ENCODE measurements around the gene RNF112. TPM values are rescaled to one million over a fixed set of nuclear protein-coding genes. Genes with fewer than 3 reads are reported as not detected.

The RNF112 gene
- total RNA-seq, 1 donor from 2014 or later: 0.36 TPM

- FAIRE-seq (no peak), DNase-seq (ENCODE audit: low read depth) (no peak)
- Mint-ChIP-seq H3K36me3 (ENCODE audit: low read depth, unreplicated experiment) (no peaks in the 10 kb centered on the region), H3K27ac (ENCODE audit: unreplicated experiment) (no peak overlapping the region), H3K9me3 (ENCODE audit: unreplicated experiment) (peaks cover 1% of the 10 kb centered on the region), H3K27me3 (ENCODE audit: low read depth, unreplicated experiment) (peaks cover 19% of the 10 kb centered on the region), H3K4me1 (ENCODE audit: low read depth, unreplicated experiment) (peaks cover 11% of the 10 kb centered on the region), H3K4me3 (ENCODE audit: unreplicated experiment) (no peak overlapping the region)
- TF ChIP-seq EZH2 (IDR thresholded peaks at IDR 0.05; ENCODE audit: insufficient read depth, low read length): no peak
- no peak for TF ChIP-seq CTCF (IDR thresholded peaks at IDR 0.05; ENCODE audit: insufficient read depth, low read depth, low read length)
- no peak overlapping the region for H3K4me3 ChIP-seq (ENCODE audit: insufficient read depth, low read depth, low read length)
- H3K27ac ChIP-seq (ENCODE audit: low read depth, low read length): no peak overlapping the region
- H3K4me1 ChIP-seq (ENCODE audit: insufficient read depth, low read length): peaks cover 13% of the 10 kb centered on the region
- H3K27me3 ChIP-seq (ENCODE audit: insufficient read depth, low read length): no peaks in the 10 kb centered on the region
- H3K79me2 ChIP-seq (ENCODE audit: insufficient read depth, low read length): no peaks in the 10 kb centered on the region
- no peaks in the 10 kb centered on the region for H4K20me1 ChIP-seq (ENCODE audit: insufficient read depth, low read length)
- no peak overlapping the region for H2AFZ ChIP-seq (ENCODE audit: low read depth, low read length)
- no peaks in the 10 kb centered on the region for H3K9me3 ChIP-seq (ENCODE audit: insufficient read depth, low read depth, low read length)
- H3K36me3 ChIP-seq (ENCODE audit: insufficient read depth, low read length): no peaks in the 10 kb centered on the region
- no peak overlapping the region for H3K4me2 ChIP-seq (ENCODE audit: low read length)
- H3K9ac ChIP-seq (ENCODE audit: low read length): no peak overlapping the region
Observed at GRCh38 chr17:19415806-19416775, 5.1 kb downstream of the RNF112 start.

- no peak overlapping the region for H2AFZ ChIP-seq (ENCODE audit: low read depth, low read length)
- TF ChIP-seq CTCF (IDR thresholded peaks at IDR 0.05; ENCODE audit: insufficient read depth, low read depth, low read length): no peak
- no peak for TF ChIP-seq EZH2 (IDR thresholded peaks at IDR 0.05; ENCODE audit: insufficient read depth, low read length)
- no peak for FAIRE-seq
- Mint-ChIP-seq H3K27me3 (ENCODE audit: low read depth, unreplicated experiment) (peaks cover 19% of the 10 kb centered on the region), H3K9me3 (ENCODE audit: unreplicated experiment) (peaks cover 3% of the 10 kb centered on the region), H3K36me3 (ENCODE audit: low read depth, unreplicated experiment) (no peaks in the 10 kb centered on the region), H3K4me1 (ENCODE audit: low read depth, unreplicated experiment) (peaks cover 11% of the 10 kb centered on the region), H3K4me3 (ENCODE audit: unreplicated experiment) (no peak overlapping the region), H3K27ac (ENCODE audit: unreplicated experiment) (no peak overlapping the region)
- no peak for DNase-seq (ENCODE audit: low read depth)
- H3K4me1 ChIP-seq (ENCODE audit: insufficient read depth, low read length): peaks cover 10% of the 10 kb centered on the region
- no peaks in the 10 kb centered on the region for H3K79me2 ChIP-seq (ENCODE audit: insufficient read depth, low read length)
- H3K9me3 ChIP-seq (ENCODE audit: insufficient read depth, low read depth, low read length): no peaks in the 10 kb centered on the region
- no peaks in the 10 kb centered on the region for H3K27me3 ChIP-seq (ENCODE audit: insufficient read depth, low read length)
- no peaks in the 10 kb centered on the region for H3K36me3 ChIP-seq (ENCODE audit: insufficient read depth, low read length)
- H3K9ac ChIP-seq (ENCODE audit: low read length): no peak overlapping the region
- no peaks in the 10 kb centered on the region for H4K20me1 ChIP-seq (ENCODE audit: insufficient read depth, low read length)
- no peak overlapping the region for H3K27ac ChIP-seq (ENCODE audit: low read depth, low read length)
- no peak overlapping the region for H3K4me2 ChIP-seq (ENCODE audit: low read length)
- no peak overlapping the region for H3K4me3 ChIP-seq (ENCODE audit: insufficient read depth, low read depth, low read length)
Observed at GRCh38 chr17:19417611-19418010, 6.6 kb downstream of the RNF112 start.

Measured in astrocyte (in vitro differentiated cells and primary cell).